Hepatocyte (in vitro differentiated cells): ENCODE results near the gene LSAMP. TPM values are rescaled to one million over a fixed set of nuclear protein-coding genes. Genes with fewer than 3 reads are reported as not detected.

Source experiments
- DNase-seq: peaks from one replicate; pipeline ENCODE4 v3.0.0-alpha.2; 2016; ENCODE audit warnings: low spot score
- H2AFZ ChIP-seq: fragments of 200-600 bp; sonication (generic); 2 replicates; pipeline ENCODE4 v1.6.0; 2016; ENCODE audit warnings: antibody characterized with exemption, mild to moderate bottlenecking
- H3K27ac ChIP-seq: fragments of 200-600 bp; sonication (generic); 2 replicates; pipeline ENCODE4 v1.5.1; 2016; ENCODE audit warnings: mild to moderate bottlenecking
- H3K27me3 ChIP-seq: fragments of 200-600 bp; sonication (generic); 2 replicates; pipeline ENCODE4 v1.6.1; 2016
- H3K36me3 ChIP-seq: fragments of 200-600 bp; sonication (generic); replicated peaks from 2 replicates; pipeline ENCODE4 v1.5.1; 2016; ENCODE audit warnings: low read depth; ENCODE audit not compliant: insufficient read depth
- H3K4me1 ChIP-seq: fragments of 200-600 bp; sonication (generic); 2 replicates; pipeline ENCODE4 v1.5.1; 2016; ENCODE audit warnings: mild to moderate bottlenecking, moderate library complexity; ENCODE audit not compliant: insufficient read depth
- H3K4me2 ChIP-seq: fragments of 200-600 bp; sonication (generic); 2 replicates; pipeline ENCODE4 v1.6.0; 2016
- H3K4me3 ChIP-seq: fragments of 200-600 bp; sonication (generic); 2 replicates; pipeline ENCODE4 v1.5.1; 2016; ENCODE audit warnings: mild to moderate bottlenecking
- H3K79me2 ChIP-seq: fragments of 200-600 bp; sonication (generic); 2 replicates; pipeline ENCODE4 v1.6.0; 2017; ENCODE audit warnings: mild to moderate bottlenecking
- H3K9me2 ChIP-seq: fragments of 200-600 bp; sonication (generic); replicated peaks from 2 replicates; pipeline ENCODE4 v1.6.0; 2017; ENCODE audit warnings: mild to moderate bottlenecking; ENCODE audit not compliant: insufficient read depth
- H3K9me3 ChIP-seq: fragments of 200-600 bp; sonication (generic); 2 replicates; pipeline ENCODE4 v1.5.1; 2016; ENCODE audit warnings: low read depth, mild to moderate bottlenecking
- H4K20me1 ChIP-seq: fragments of 200-600 bp; sonication (generic); 2 replicates; pipeline ENCODE4 v1.6.0; 2016; ENCODE audit warnings: mild to moderate bottlenecking; ENCODE audit not compliant: insufficient read depth, poor library complexity, severe bottlenecking
- EZH2 ChIP-seq: fragments of 200-600 bp; sonication (generic); IDR thresholded peaks from 2 replicates; pipeline ENCODE4 v1.6.1; 2016; ENCODE audit warnings: antibody characterized with exemption, mild to moderate bottlenecking, borderline replicate concordance
- EZH2phosphoT487 ChIP-seq: fragments of 200-600 bp; sonication (generic); IDR thresholded peaks from one replicate; pipeline ENCODE4 v1.6.1; 2018; ENCODE audit warnings: antibody characterized with exemption, mild to moderate bottlenecking, low read depth, moderate library complexity; ENCODE audit not compliant: unreplicated experiment, severe bottlenecking
- WGBS: methylation state at CpG from one replicate; pipeline ENCODE4 v1.1.6; 2016; ENCODE audit warnings: low lambda C conversion rate; ENCODE audit errors: missing lambda C conversion rate; 5-methylcytosine and 5-hydroxymethylcytosine counted together
- polyA plus RNA-seq: library from polyadenylated mRNA; unstranded; fragments of >200 nt; fragmentation: Nextera tagmentation; extraction: Ambion mirVana; gene quantifications from 2 replicates; pipeline ENCODE4 v1.2.1, GENCODE V29; 2016
- total RNA-seq: library from RNA; depleted of rRNA; stranded (reverse); fragments of >200 nt; gene quantifications from 2 replicates; pipeline ENCODE4 v1.2.3, GENCODE V29; 2014
- TF ChIP-seq, protein P1 (sequence below): fragments of 200-600 bp; sonication (generic); IDR thresholded peaks from 2 replicates; pipeline ENCODE4 v1.5.1; 2016; ENCODE audit warnings: antibody characterized with exemption, mild to moderate bottlenecking; ENCODE audit not compliant: poor library complexity

The LSAMP gene
- total and polyA plus RNA-seq, 2 experiments from 2014 or later: 15.1 to 22.3 TPM

DNA sequence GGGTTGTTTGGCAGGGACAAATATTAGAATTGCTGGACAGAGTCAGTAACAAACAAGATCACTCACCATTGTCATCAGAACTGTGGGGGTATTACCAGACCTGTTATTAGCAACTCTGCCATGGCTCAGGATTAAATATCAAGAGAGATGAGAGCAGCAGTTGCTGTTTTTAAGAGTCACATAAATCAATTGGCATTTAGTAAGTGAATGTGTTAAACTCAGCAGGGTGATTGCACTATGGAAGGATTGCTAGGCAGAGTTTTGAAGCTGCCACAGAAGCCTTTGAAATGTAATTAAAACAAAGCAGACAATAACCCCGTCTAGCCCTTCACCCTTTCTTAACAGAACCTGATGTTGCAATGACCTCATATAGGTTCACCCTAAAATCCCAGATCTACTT is 583.2 kb downstream of the LSAMP start:
- 45% methylated on average over 1 of the region's 1 CpG for WGBS
- H3K9me2 ChIP-seq: no peaks in the 10 kb centered on the region
- no peak overlapping the region for H3K4me3 ChIP-seq
- H3K36me3 ChIP-seq: no peaks in the 10 kb centered on the region
- no peaks in the 10 kb centered on the region for H3K9me3 ChIP-seq
- no peaks in the 10 kb centered on the region for H3K79me2 ChIP-seq
- no peak overlapping the region for H3K27ac ChIP-seq
- TF ChIP-seq EZH2phosphoT487 (no peak), EZH2 (no peak)
- TF ChIP-seq, protein P1, sequence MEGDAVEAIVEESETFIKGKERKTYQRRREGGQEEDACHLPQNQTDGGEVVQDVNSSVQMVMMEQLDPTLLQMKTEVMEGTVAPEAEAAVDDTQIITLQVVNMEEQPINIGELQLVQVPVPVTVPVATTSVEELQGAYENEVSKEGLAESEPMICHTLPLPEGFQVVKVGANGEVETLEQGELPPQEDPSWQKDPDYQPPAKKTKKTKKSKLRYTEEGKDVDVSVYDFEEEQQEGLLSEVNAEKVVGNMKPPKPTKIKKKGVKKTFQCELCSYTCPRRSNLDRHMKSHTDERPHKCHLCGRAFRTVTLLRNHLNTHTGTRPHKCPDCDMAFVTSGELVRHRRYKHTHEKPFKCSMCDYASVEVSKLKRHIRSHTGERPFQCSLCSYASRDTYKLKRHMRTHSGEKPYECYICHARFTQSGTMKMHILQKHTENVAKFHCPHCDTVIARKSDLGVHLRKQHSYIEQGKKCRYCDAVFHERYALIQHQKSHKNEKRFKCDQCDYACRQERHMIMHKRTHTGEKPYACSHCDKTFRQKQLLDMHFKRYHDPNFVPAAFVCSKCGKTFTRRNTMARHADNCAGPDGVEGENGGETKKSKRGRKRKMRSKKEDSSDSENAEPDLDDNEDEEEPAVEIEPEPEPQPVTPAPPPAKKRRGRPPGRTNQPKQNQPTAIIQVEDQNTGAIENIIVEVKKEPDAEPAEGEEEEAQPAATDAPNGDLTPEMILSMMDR: no peak
- H2AFZ ChIP-seq: no peak overlapping the region
- H4K20me1 ChIP-seq: no peaks in the 10 kb centered on the region
- no peaks in the 10 kb centered on the region for H3K27me3 ChIP-seq
- DNase-seq: no peak
- H3K4me1 ChIP-seq: no peaks in the 10 kb centered on the region
- no peak overlapping the region for H3K4me2 ChIP-seq

DNA sequence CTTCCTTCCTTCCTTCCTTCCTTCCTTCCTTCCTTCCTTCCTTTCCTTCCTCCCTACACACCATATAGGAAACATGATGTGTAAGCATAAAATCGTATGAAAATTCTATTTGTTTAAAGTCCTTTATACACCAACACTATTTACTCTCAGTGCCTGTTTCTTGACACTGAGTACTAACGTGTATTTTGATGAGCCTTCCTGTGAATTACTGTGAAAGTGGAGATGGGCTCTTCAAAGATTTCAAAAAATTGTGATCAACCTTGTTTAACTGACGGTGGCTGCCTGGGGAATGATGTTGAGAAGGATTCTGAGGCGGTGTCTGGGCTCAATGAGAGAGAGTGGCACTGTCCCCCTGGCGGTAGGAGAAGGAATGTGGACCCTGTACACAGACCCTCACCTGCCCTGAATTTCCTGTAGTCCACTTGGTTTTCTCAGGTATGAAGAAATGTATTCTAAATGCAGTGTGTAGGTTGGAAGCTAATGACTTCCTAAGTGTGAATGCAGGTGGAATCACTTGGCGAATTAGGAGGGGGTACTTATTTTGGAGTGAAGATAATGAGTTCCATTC is 584.0 kb downstream of the LSAMP start:
- H3K27ac ChIP-seq: no peak overlapping the region
- H3K4me2 ChIP-seq: no peak overlapping the region
- H3K36me3 ChIP-seq: no peaks in the 10 kb centered on the region
- no peak overlapping the region for H3K4me3 ChIP-seq
- no peaks in the 10 kb centered on the region for H3K27me3 ChIP-seq
- WGBS: 75% methylated on average over 6 of the region's 6 CpGs
- TF ChIP-seq EZH2phosphoT487: no peak
- H3K79me2 ChIP-seq: no peaks in the 10 kb centered on the region
- H3K4me1 ChIP-seq: no peaks in the 10 kb centered on the region
- no peaks in the 10 kb centered on the region for H3K9me2 ChIP-seq
- no peaks in the 10 kb centered on the region for H4K20me1 ChIP-seq
- H2AFZ ChIP-seq: no peak overlapping the region
- no peak for DNase-seq
- H3K9me3 ChIP-seq: no peaks in the 10 kb centered on the region

DNA sequence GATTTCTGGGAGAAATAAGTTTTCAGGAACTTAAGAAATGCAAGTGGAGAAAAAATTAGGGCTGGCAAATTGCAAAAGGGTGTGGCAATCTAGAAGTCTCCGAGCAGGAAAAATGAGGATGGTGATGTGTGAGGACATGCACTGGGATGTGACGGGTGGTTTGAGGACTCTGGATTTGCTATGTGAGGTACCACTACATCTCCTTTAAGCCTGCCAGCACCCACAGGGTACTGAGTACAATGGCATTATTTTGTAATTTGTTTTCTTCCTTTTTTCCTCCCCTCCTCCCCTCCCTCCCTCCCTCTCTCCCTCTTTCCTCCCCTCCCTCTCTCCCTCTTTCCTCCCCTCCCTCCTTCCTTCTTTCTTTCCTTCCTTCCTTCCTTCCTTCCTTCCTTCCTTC is 584.5 kb downstream of the LSAMP start:
- H3K9me3 ChIP-seq: no peaks in the 10 kb centered on the region
- no peaks in the 10 kb centered on the region for H3K4me1 ChIP-seq
- H3K36me3 ChIP-seq: no peaks in the 10 kb centered on the region
- H3K27ac ChIP-seq: no peak overlapping the region
- no peaks in the 10 kb centered on the region for H3K79me2 ChIP-seq
- no peak overlapping the region for H3K4me2 ChIP-seq
- WGBS: 79% methylated on average over 2 of the region's 2 CpGs
- no peaks in the 10 kb centered on the region for H3K27me3 ChIP-seq
- no peaks in the 10 kb centered on the region for H4K20me1 ChIP-seq
- H3K4me3 ChIP-seq: no peak overlapping the region
- TF ChIP-seq, protein P1: no peak
- no peak for TF ChIP-seq EZH2
- H3K9me2 ChIP-seq: no peaks in the 10 kb centered on the region
- no peak for DNase-seq
- no peak overlapping the region for H2AFZ ChIP-seq

DNA sequence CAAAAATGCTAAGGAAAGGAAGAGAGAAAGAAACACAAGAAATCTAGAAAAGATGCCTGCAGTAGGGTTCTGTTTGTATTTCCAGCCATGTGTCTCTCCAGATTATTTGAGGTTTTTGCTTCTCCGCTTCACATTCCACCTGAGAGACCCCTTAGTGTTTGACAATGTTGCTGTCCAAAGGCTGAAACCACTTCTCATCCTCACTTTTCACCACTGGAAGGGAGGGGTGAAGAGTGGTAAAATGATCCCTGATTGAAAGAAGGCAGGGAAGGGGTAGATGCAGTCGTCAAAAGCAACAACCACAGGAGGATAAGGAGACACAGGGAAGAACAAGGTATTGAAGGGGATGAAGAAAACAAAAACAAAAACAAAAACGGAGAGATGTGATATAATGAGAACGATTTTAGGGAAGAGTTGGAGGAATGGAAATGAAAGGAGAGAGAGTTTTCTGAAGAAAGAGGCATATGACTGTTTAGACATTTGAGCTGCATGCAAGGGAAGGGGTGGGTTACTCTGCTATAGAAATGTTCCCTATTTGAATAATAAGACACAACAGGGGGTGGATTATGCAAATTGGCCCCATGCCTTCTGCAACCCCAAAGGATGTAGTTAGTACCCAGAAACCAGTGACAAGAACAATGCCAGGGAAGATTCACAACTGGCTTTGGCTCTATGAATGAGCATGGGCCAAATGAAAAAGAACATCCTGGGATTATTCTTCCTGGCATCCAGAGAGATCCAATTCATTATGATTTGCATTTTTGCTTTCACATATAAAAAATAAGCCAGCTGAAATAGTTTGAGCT is 586.1 kb downstream of the LSAMP start:
- Histone ChIP-seq H3K4me3 (no peak overlapping the region), H3K79me2 (no peaks in the 10 kb centered on the region), H3K4me1 (no peaks in the 10 kb centered on the region), H4K20me1 (no peaks in the 10 kb centered on the region), H2AFZ (no peak overlapping the region), H3K27ac (no peak overlapping the region), H3K36me3 (no peaks in the 10 kb centered on the region), H3K27me3 (no peaks in the 10 kb centered on the region), H3K4me2 (no peak overlapping the region), H3K9me3 (no peaks in the 10 kb centered on the region), H3K9me2 (no peaks in the 10 kb centered on the region)
- TF ChIP-seq EZH2 (no peak), EZH2phosphoT487 (no peak)
- TF ChIP-seq, protein P1: no peak
- 30% methylated on average over 4 of the region's 4 CpGs for WGBS
- no peak for DNase-seq
